ENCODE data around the gene HMCN1. TPM values are rescaled to one million over a fixed set of nuclear protein-coding genes. Genes with fewer than 3 reads are reported as not detected.

The HMCN1 gene
- total RNA-seq, 1 experiment from 2014 or later = 0.12 TPM

- peaks cover 6% of the 10 kb centered on the region for H3K4me1 Mint-ChIP-seq (ENCODE audit: insufficient read depth, unreplicated experiment)
- ChIA-PET CTCF (no interaction called here), POLR2A (no interaction called here)
- intact Hi-C loops (cut with micrococcal nuclease) = no loop called here
- no peak overlapping the region for H3K27ac Mint-ChIP-seq (ENCODE audit: low read depth, unreplicated experiment)
- no peaks in the 10 kb centered on the region for H3K36me3 Mint-ChIP-seq (ENCODE audit: insufficient read depth, unreplicated experiment)
- no peaks in the 10 kb centered on the region for H3K27me3 Mint-ChIP-seq (ENCODE audit: insufficient read depth, unreplicated experiment)
- H3K9me3 Mint-ChIP-seq (ENCODE audit: unreplicated experiment) = no peaks in the 10 kb centered on the region
- DNase-seq (ENCODE audit: unreplicated experiment) = no peak
- no TSS peak for BruUV-seq (replicated peaks)
- no peak overlapping the region for H3K4me3 Mint-ChIP-seq (ENCODE audit: unreplicated experiment)
- no peak for TF ChIP-seq CTCF (IDR thresholded peaks at IDR 0.05; ENCODE audit: unreplicated experiment)
These were observed 34.3 kb upstream of the HMCN1 start for GRCh38 chr1:185699874-185700273.

- intact Hi-C loops (cut with micrococcal nuclease) = no loop called here
- no peak for DNase-seq (ENCODE audit: unreplicated experiment)
- H3K27me3 Mint-ChIP-seq (ENCODE audit: insufficient read depth, unreplicated experiment) = no peaks in the 10 kb centered on the region
- H3K4me3 Mint-ChIP-seq (ENCODE audit: unreplicated experiment) = no peak overlapping the region
- H3K36me3 Mint-ChIP-seq (ENCODE audit: insufficient read depth, unreplicated experiment) = no peaks in the 10 kb centered on the region
- POLR2A ChIA-PET = no interaction called here
- no TSS peak for BruUV-seq (replicated peaks)
- no peak for TF ChIP-seq CTCF (IDR thresholded peaks at IDR 0.05; ENCODE audit: unreplicated experiment)
- H3K9me3 Mint-ChIP-seq (ENCODE audit: unreplicated experiment) = no peaks in the 10 kb centered on the region
- H3K4me1 Mint-ChIP-seq (ENCODE audit: insufficient read depth, unreplicated experiment) = peaks cover 2% of the 10 kb centered on the region
- CTCF ChIA-PET = interaction anchor here (0.6 to 1.8 kb wide), 5 partner anchors 21 to 896 kb away, joined by 3 to 5 read pairs (median 3); no protein-coding TSS in a partner anchor
- no peak overlapping the region for H3K27ac Mint-ChIP-seq (ENCODE audit: low read depth, unreplicated experiment)
These were observed 32.5 kb upstream of the HMCN1 start for GRCh38 chr1:185701650-185702049.

GRCh38 chr1:185704181-185704580, 30.0 kb upstream of the HMCN1 start:
- no peak overlapping the region for H3K4me3 Mint-ChIP-seq (ENCODE audit: unreplicated experiment)
- H3K4me1 Mint-ChIP-seq (ENCODE audit: insufficient read depth, unreplicated experiment) = no peaks in the 10 kb centered on the region
- CTCF ChIA-PET = interaction anchor here (1.0 kb wide), 1 partner anchor 16 kb away, joined by 3 read pairs; no protein-coding TSS in a partner anchor
- intact Hi-C loops (cut with micrococcal nuclease) = no loop called here
- no peak for TF ChIP-seq CTCF (IDR thresholded peaks at IDR 0.05; ENCODE audit: unreplicated experiment)
- H3K27me3 Mint-ChIP-seq (ENCODE audit: insufficient read depth, unreplicated experiment) = no peaks in the 10 kb centered on the region
- BruUV-seq (replicated peaks) = no TSS peak
- H3K9me3 Mint-ChIP-seq (ENCODE audit: unreplicated experiment) = peaks cover 8% of the 10 kb centered on the region
- no peak overlapping the region for H3K27ac Mint-ChIP-seq (ENCODE audit: low read depth, unreplicated experiment)
- H3K36me3 Mint-ChIP-seq (ENCODE audit: insufficient read depth, unreplicated experiment) = no peaks in the 10 kb centered on the region
- DNase-seq (ENCODE audit: unreplicated experiment) = no peak
- POLR2A ChIA-PET = no interaction called here

- BruUV-seq (replicated peaks) = no TSS peak
- intact Hi-C loops (cut with micrococcal nuclease) = loop anchor here (5.0 kb wide), 1 partner anchor 86 kb away; no protein-coding TSS in a partner anchor
- Mint-ChIP-seq H3K9me3 (ENCODE audit: unreplicated experiment) (no peaks in the 10 kb centered on the region), H3K4me1 (ENCODE audit: insufficient read depth, unreplicated experiment) (peaks cover 22% of the 10 kb centered on the region), H3K27ac (ENCODE audit: low read depth, unreplicated experiment) (no peak overlapping the region), H3K4me3 (ENCODE audit: unreplicated experiment) (no peak overlapping the region), H3K36me3 (ENCODE audit: insufficient read depth, unreplicated experiment) (no peaks in the 10 kb centered on the region), H3K27me3 (ENCODE audit: insufficient read depth, unreplicated experiment) (no peaks in the 10 kb centered on the region)
- ChIA-PET CTCF (interaction anchor here (2.0 to 5.6 kb wide), 2 partner anchors 10 to 18 kb away, joined by 4 to 50 read pairs; partner anchors contain the start of gene HMCN1), POLR2A (interaction anchor here (0.7 kb wide), 1 partner anchor 415 kb away, joined by 3 read pairs; no protein-coding TSS in a partner anchor)
- TF ChIP-seq CTCF (IDR thresholded peaks at IDR 0.05; ENCODE audit: unreplicated experiment) = no peak
- no peak for DNase-seq (ENCODE audit: unreplicated experiment)
These were observed 18.1 kb upstream of the HMCN1 start for GRCh38 chr1:185716095-185716494.
